ENCODE measurements around the gene SPON2. TPM values are rescaled to one million over a fixed set of nuclear protein-coding genes. Genes with fewer than 3 reads are reported as not detected.

SPON2 gene
- total and polyA plus RNA-seq, 2 of the 4 experiments (the other 2 are of a cell fraction), result 21.1 to 177 TPM

DNA sequence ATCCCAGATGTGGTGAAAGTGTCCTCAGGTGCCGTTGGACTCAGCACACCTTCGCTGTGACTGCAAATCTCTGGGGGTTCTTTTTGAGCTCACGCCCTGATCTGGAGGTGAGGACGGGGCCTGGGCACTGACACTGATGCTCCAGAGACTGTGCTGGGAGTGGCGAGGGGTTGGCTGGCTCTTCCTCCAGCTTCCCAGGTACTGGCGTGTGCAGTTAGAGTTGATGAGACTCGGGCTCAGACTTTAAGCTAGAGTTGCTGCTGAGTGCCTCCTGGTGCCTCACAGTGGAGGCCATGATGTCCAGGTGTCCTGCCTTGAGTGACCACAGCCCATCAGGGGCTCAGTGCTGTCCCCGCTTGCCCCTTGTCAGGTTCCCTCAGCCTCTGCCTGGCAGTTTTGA, 16.3 kb downstream of the SPON2 start:
- no peak overlapping the region for H3K23ac ChIP-seq (ENCODE audit: low read depth, low read length)
- H4K5ac ChIP-seq (ENCODE audit: low read depth, low read length), result no peak overlapping the region
- peaks cover 39% of the 10 kb centered on the region for H3K27me3 ChIP-seq (ENCODE audit: control insufficient read depth, insufficient read depth, low read length)
- no TSS peak for BruUV-seq (replicated peaks)
- no peak overlapping the region for H4K91ac ChIP-seq (ENCODE audit: insufficient read depth, low read depth, low read length)
- H3K4me1 ChIP-seq (ENCODE audit: control insufficient read depth, insufficient read depth, low read length), result peaks cover 1% of the 10 kb centered on the region; the same call in 1 of the 2 replicates
- 67% methylated on average over 5 of the region's 8 CpGs; no CpG with 5 or more reads in 1 of the 2 experiments for WGBS, 2 experiments (ENCODE audit: extremely low coverage in 2 of 2, insufficient read length in 1 of 2)
- no peak for DNase-seq
- H2BK120ac ChIP-seq (ENCODE audit: low read depth, low read length), result no peak overlapping the region
- TF ChIP-seq RFX5 (IDR thresholded peaks at IDR 0.05; ENCODE audit: low read depth, low read length) (no peak), MXI1 (IDR thresholded peaks at IDR 0.05; ENCODE audit: borderline replicate concordance, low read depth, low read length) (no peak), RCOR1 (IDR thresholded peaks at IDR 0.05; ENCODE audit: insufficient replicate concordance, low read length) (no peak), MAFK (IDR thresholded peaks at IDR 0.05; ENCODE audit: low read depth, low read length) (no peak)
- H3K4me2 ChIP-seq (ENCODE audit: low read depth, low read length), result no peak overlapping the region
- H2BK20ac ChIP-seq (ENCODE audit: low read depth, low read length), result no peak overlapping the region
- peaks cover 13% of the 10 kb centered on the region for H3K9me3 ChIP-seq (ENCODE audit: control insufficient read depth, insufficient read depth, low read length)
- H3K14ac ChIP-seq (replicated peaks; ENCODE audit: low read depth, low read length), result no peak overlapping the region
- H4K20me1 ChIP-seq (ENCODE audit: insufficient read depth, low read length), result no peaks in the 10 kb centered on the region; the same call in 1 of the 2 replicates
- no peak overlapping the region for H2BK5ac ChIP-seq (ENCODE audit: low read depth, low read length, poor library complexity, severe bottlenecking)
- ChIA-PET POLR2A (ENCODE audit: unreplicated experiment) (no interaction called here), CTCF (no interaction called here)
- no peak overlapping the region for H3K56ac ChIP-seq (ENCODE audit: extremely low read depth, insufficient read depth, low read length)
- no peak for ATAC-seq (ENCODE audit: low read depth)
- H3K27ac ChIP-seq (ENCODE audit: insufficient read depth, low read length), result no peak overlapping the region
- no peak overlapping the region for H3K4me3 ChIP-seq (ENCODE audit: insufficient read depth, low read depth, low read length)
- no peak overlapping the region for H3K9ac ChIP-seq (ENCODE audit: low read depth, low read length)
- H2AK5ac ChIP-seq (ENCODE audit: low read depth, low read length), result no peak overlapping the region
- no peak overlapping the region for H4K8ac ChIP-seq (ENCODE audit: low read depth in 2 of 2, low read length in 2 of 2)
- dilution Hi-C loops (cut with HindIII; ENCODE audit: low sequenced_read_pairs, unreplicated experiment), result no loop called here
- no peak overlapping the region for H2BK15ac ChIP-seq (ENCODE audit: low read depth, low read length)
- H2AK9ac ChIP-seq (replicated peaks; ENCODE audit: low read depth, low read length, poor library complexity), result no peak overlapping the region
- no peaks in the 10 kb centered on the region for H3K79me1 ChIP-seq (ENCODE audit: low read depth in 1 of 2, low read length in 2 of 2)
- no peak overlapping the region for H3K4ac ChIP-seq (ENCODE audit: low read depth, low read length)
- in situ Hi-C loops (cut with MboI; ENCODE audit: low sequenced_read_pairs), result loop anchor here (25.0 kb wide), 1 partner anchor 481 kb away; no protein-coding TSS in a partner anchor
- no peak overlapping the region for H3K18ac ChIP-seq (ENCODE audit: low read depth, low read length)
- peaks cover 3% of the 10 kb centered on the region; the same call in 1 of the 2 replicates for H3K9me1 ChIP-seq (ENCODE audit: insufficient read depth, low read length)
- no peak overlapping the region for H2AFZ ChIP-seq (replicated peaks; ENCODE audit: low read length, poor library complexity)
- intact Hi-C loops (cut with micrococcal nuclease), result no loop called here
- no peaks in the 10 kb centered on the region for H3K36me3 ChIP-seq (ENCODE audit: control insufficient read depth, insufficient read depth, low read length)

Measured in IMR-90 (cell line).